Activated CD4-positive, alpha-beta T cell treated with anti-CD3 and anti-CD28 coated beads for 36 hours (primary cell): Measurements from ENCODE around the gene NDUFA3. TPM values are rescaled to one million over a fixed set of nuclear protein-coding genes. Genes with fewer than 3 reads are reported as not detected.
"Not testable (repeated sequence)": the region's sequence is repeated elsewhere in the genome, so short reads cannot be mapped to it uniquely, and the experiment has no call there.

ENCODE experiments used
- ATAC-seq: fragments of 200-7000 bp; cut with Tn5 transposase; one replicate; pipeline ENCODE4 v1.10.0; 2021; ENCODE audit warnings: mild to moderate bottlenecking, moderate library complexity
- CTCF ChIA-PET: fragments of 350-600 bp; sonication (Branson Sonifier 250); formaldehyde crosslinking; loops from one replicate; lab custom pipeline; 2021; ENCODE audit warnings: antibody characterized with exemption; lab: Charles Lee
- POLR2A ChIA-PET: fragments of 350-600 bp; sonication (Branson Sonifier 250); formaldehyde crosslinking; loops from one replicate; lab custom pipeline; 2021; ENCODE audit warnings: antibody characterized with exemption, inconsistent platforms; lab: Charles Lee
- DNase-seq: peaks from one replicate; pipeline ENCODE4 v3.0.0-alpha.2; 2020
- H3K27ac Mint-ChIP-seq: one replicate; pipeline ENCODE4 v1.8.0; 2021; ENCODE audit warnings: mixed read lengths
- H3K27me3 Mint-ChIP-seq: one replicate; pipeline ENCODE4 v1.8.0; 2021; ENCODE audit warnings: mixed read lengths
- H3K36me3 Mint-ChIP-seq: one replicate; pipeline ENCODE4 v1.8.0; 2021; ENCODE audit warnings: low read depth, mixed read lengths
- H3K4me1 Mint-ChIP-seq: one replicate; pipeline ENCODE4 v1.8.0; 2021; ENCODE audit warnings: mixed read lengths
- H3K4me3 Mint-ChIP-seq: one replicate; pipeline ENCODE4 v1.8.0; 2021; ENCODE audit warnings: mild to moderate bottlenecking, moderate library complexity, mixed read lengths
- H3K9me3 Mint-ChIP-seq: one replicate; pipeline ENCODE4 v1.8.0; 2021; ENCODE audit warnings: low read depth, mixed read lengths
- intact Hi-C, 2 experiments: fragments of 100-400 bp; cut with DNase I in 1 of 2; cut with micrococcal nuclease in 1 of 2; formaldehyde crosslinking; loops; one replicate each; pipeline versions ENCODE4 v1.14.2 to v1.15.1; 2022 to 2024; cut with DNase I, micrococcal nuclease
- total RNA-seq, 2 experiments: library from RNA; stranded (reverse); gene quantifications; one replicate each; pipeline ENCODE4 v1.2.3, GENCODE V29; 2021

NDUFA3 gene
- total RNA-seq, 2 experiments from 2014 or later, result 99.9 to 158 TPM

DNA sequence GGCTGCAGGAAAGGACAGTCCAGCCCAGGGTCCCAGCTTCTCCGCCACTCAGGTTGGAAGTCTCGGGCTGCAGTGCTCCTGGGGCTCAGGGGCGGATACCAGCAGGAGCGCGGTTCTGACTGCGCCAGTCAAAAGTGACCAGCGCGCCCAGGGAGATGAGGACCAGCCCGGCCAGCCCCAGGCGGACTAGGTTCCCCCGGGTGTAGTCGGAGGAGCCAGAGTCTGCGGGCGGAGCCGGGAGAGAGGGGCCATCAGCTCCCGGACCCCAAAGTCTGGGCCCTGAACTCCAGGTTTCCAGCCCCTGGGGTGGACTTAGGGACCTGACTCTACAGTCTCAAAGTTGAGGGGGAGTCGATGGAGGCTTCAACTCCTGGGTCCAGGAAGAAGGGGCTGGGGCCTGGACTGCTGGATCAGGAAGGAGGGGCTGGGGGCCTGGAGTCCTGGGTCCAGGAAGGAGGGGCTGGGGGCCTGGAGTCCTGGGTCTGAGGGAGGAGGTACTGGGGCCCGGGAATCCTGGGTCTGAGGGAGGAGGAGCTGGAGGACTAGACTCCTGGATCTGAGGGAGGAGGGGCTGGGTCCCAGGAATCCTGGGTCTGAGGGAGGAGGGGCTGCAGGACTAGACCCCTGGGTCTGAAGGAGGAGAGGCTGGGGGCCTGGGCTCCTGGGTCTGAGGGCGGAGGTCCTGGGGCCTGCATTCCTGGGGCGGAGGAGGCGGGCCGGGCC is 7.4 kb upstream of the NDUFA3 start:
- Mint-ChIP-seq H3K27me3 (peaks cover 22% of the 10 kb centered on the region), H3K27ac (no peak overlapping the region), H3K4me1 (peaks cover 8% of the 10 kb centered on the region), H3K9me3 (peaks cover 4% of the 10 kb centered on the region), H3K36me3 (no peaks in the 10 kb centered on the region), H3K4me3 (peak overlapping the region; percentile 53)
- ATAC-seq (no peak), DNase-seq (no peak)
- POLR2A ChIA-PET, result no interaction called here
- intact Hi-C loops, result no loop called here
- CTCF ChIA-PET, result interaction anchor here (0.6 to 1.1 kb wide), 4 partner anchors 211 to 324 kb away, joined by 3 to 6 read pairs (median 3); no protein-coding TSS in a partner anchor

DNA sequence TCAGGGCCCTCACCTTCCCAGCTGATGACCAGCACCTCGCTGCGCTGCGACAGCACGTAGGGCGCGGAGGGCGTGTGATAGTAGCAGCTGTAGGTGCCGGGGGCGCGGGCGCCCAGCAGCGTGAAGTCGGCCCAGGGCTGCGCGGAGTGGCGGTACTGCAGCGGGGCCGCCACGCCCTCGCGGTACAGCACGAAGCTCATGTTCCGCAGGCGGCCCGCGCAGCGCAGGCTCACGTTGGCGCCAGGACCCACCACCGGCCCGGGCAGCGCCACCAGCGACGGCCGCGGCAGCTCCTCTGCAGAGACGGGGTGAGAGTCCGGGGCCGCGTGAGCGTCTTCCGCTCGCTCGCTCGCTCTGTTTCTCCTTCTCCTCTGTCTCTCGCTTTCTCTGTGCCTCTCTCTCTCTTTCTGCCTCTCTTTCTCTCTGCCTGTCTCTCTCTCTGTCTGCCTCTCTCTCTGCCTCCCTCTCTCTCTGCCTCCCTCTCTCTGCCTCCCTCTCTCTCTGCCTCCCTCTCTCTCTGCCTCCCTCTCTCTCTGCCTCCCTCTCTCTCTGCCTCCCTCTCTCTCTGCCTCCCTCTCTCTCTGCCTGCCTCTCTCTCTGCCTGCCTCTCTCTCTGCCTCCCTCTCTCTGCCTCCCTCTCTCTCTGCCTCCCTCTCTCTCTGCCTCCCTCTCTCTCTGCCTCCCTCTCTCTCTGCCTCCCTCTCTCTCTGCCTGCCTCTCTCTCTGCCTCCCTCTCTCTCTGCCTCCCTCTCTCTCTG is 6.6 kb upstream of the NDUFA3 start:
- CTCF ChIA-PET, result interaction anchor here (0.7 to 0.9 kb wide), 2 partner anchors 302 to 579 kb away, joined by 3 to 6 read pairs; no protein-coding TSS in a partner anchor
- H3K27me3 Mint-ChIP-seq, result peaks cover 22% of the 10 kb centered on the region
- H3K27ac Mint-ChIP-seq, result not testable (repeated sequence)

DNA sequence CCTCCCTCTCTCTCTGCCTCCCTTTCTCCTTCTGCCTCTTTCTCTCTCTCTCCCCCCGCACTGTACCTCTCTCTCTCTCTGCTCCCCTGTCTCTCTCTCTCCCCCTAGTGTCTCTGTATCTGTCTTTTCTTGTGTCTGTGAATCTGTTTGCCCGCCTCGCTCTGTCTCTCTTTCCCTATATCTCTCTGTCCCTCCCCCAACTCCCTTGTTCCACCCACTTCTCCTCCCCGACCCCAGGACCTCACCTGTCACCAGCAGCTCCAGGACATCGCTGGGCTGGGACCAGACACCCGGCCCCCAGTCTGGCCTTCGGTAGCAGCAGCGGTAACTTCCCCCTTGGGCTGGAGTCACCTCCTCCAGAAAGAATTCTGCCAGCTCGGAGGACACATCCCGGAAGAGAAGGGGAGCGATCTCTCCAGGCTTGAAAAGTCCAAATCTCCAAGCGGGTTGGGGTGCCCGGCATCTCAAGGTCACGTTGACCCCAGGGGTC is 6.0 kb upstream of the NDUFA3 start:
- intact Hi-C loops, result no loop called here
- DNase-seq (no peak), ATAC-seq (peak; percentile 57)
- ChIA-PET CTCF (interaction anchor here (0.6 to 1.3 kb wide), 3 partner anchors 40 to 578 kb away, joined by 3 to 5 read pairs (median 3); partner anchors contain the start of gene CNOT3), POLR2A (interaction anchor here (0.5 kb wide), 1 partner anchor 20 kb away, joined by 3 read pairs; no protein-coding TSS in a partner anchor)
- Mint-ChIP-seq H3K27me3 (peaks cover 19% of the 10 kb centered on the region), H3K4me1 (peaks cover 8% of the 10 kb centered on the region), H3K27ac (peak overlapping the region; percentile 32), H3K36me3 (no peaks in the 10 kb centered on the region), H3K4me3 (peak overlapping the region; percentile 41), H3K9me3 (peaks cover 4% of the 10 kb centered on the region)

More for the DNA sequence above, 6.6 kb upstream of the NDUFA3 start:
- peak; percentile 69 for DNase-seq
- H3K9me3 Mint-ChIP-seq, H3K4me1 Mint-ChIP-seq, intact Hi-C loops, POLR2A ChIA-PET, H3K36me3 Mint-ChIP-seq: not testable (repeated sequence)
- H3K4me3 Mint-ChIP-seq, result peak overlapping the region; percentile 53
- ATAC-seq, result peak; percentile 71

DNA sequence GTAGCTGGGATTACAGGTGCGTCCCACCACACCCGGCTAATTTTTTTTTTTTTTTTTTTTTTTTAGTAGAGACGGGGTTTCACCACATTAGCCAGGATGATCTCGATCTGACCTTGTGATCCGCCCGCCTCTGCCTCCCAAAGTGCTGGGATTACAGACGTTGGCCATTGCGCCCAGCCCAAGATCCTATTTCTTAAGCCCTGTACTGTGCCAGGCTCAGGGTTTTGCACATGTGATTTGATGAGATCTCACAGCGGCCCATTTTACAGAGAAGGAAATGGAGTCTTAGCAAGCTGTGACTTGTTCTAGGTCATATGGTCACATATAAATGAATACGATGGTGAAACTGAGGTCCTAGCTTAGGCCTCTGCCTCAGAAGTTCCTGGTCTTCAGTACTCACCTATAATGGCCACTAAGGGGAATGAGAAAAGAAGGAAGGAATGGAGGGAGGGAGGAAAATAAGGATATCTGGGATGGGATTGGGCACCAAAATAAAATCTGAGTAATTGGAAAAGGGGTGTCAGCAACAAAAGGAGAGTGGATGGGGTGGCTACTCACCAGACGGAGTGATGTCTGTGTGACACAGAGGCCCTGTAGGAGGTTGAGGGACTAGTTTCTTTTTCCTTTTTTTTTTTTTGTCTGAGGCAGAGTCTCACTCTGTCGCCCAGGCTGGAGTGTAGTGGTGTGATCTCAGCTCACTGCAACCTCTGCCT is 3.3 kb upstream of the NDUFA3 start:
- Mint-ChIP-seq H3K27me3 (peaks cover 13% of the 10 kb centered on the region), H3K27ac (no peak overlapping the region), H3K4me3 (no peak overlapping the region), H3K36me3 (no peaks in the 10 kb centered on the region), H3K4me1 (peaks cover 16% of the 10 kb centered on the region), H3K9me3 (peaks cover 1% of the 10 kb centered on the region)
- ChIA-PET POLR2A (interaction anchor here (0.6 kb wide), 1 partner anchor 106 kb away, joined by 3 read pairs; no protein-coding TSS in a partner anchor), CTCF (interaction anchor here (1.4 kb wide), 1 partner anchor 166 kb away, joined by 5 read pairs; no protein-coding TSS in a partner anchor)
- intact Hi-C loops, result no loop called here
- ATAC-seq, result no peak
- no peak for DNase-seq

DNA sequence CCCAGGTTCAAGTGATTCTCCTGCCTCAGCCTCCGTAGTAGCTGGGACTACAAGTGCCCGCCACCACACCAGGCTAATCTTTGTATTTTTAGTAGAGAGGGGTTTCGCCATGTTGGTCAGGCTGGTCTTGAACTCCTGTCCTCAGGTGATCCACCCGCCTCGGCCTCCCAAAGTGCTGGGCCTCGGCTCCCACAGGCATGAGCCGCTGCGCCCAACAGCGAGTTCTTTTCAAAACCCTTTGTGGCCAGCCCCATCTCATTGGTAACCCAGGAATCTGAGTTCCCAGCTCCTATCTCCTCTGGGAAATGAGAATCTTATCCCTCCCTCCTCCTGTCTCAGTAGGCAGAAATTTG is 2.8 kb upstream of the NDUFA3 start:
- H3K4me3 Mint-ChIP-seq, ATAC-seq, POLR2A ChIA-PET, H3K9me3 Mint-ChIP-seq, H3K36me3 Mint-ChIP-seq, H3K27me3 Mint-ChIP-seq, H3K27ac Mint-ChIP-seq, DNase-seq: not testable (repeated sequence)
- H3K4me1 Mint-ChIP-seq, result peaks cover 16% of the 10 kb centered on the region
- CTCF ChIA-PET, result interaction anchor here (1.4 kb wide), 1 partner anchor 166 kb away, joined by 5 read pairs; no protein-coding TSS in a partner anchor
- intact Hi-C loops, result loop anchor here in 1 of 2 experiments (5.0 kb wide), 1 partner anchor 1017 kb away; the partner anchor contains the start of gene PPP1R12C

DNA sequence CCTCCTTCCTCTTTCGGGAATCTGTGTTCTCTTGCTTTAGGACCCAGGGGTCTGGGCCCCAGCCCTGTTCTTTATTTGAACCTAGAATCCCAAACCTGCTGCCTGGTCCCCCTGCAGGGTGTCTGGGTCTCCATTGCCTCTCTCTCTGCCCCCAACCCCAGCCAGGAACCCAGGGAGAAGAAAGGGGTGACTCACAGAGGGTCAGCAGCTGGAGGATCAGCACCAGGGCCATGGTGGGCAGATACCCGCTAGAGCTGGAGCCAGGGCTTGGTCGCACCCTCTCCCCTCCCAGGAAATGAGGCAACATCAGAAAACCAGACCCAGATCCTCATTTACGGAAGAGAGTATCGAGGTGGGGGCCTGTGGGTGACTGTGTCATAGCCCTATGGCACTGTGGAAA is 2.1 kb upstream of the NDUFA3 start, which contains the start of gene OSCAR:
Gene OSCAR, minus strand, starts transcription at position 243 of the 400 bp plus-strand sequence. Its CDS starts 11 bp downstream, at position 232.
- Mint-ChIP-seq H3K27ac (peak within 1 kb of the TSS; percentile 13), H3K4me3 (no peak within 1 kb of the TSS), H3K27me3 (peaks cover 5% of the 10 kb centered on the region), H3K9me3 (no peaks in the 10 kb centered on the region), H3K4me1 (peaks cover 18% of the 10 kb centered on the region), H3K36me3 (peaks cover 3% of the 10 kb centered on the region)
- ATAC-seq (no peak), DNase-seq (no peak)
- ChIA-PET POLR2A (interaction anchor here (0.6 kb wide), 1 partner anchor 15 kb away, joined by 7 read pairs; the partner anchor contains the start of genes PRPF31 and TFPT), CTCF (no interaction called here)
- intact Hi-C loops, result loop anchor here in 1 of 2 experiments (5.0 kb wide), 1 partner anchor 1017 kb away; the partner anchor contains the start of gene PPP1R12C

DNA sequence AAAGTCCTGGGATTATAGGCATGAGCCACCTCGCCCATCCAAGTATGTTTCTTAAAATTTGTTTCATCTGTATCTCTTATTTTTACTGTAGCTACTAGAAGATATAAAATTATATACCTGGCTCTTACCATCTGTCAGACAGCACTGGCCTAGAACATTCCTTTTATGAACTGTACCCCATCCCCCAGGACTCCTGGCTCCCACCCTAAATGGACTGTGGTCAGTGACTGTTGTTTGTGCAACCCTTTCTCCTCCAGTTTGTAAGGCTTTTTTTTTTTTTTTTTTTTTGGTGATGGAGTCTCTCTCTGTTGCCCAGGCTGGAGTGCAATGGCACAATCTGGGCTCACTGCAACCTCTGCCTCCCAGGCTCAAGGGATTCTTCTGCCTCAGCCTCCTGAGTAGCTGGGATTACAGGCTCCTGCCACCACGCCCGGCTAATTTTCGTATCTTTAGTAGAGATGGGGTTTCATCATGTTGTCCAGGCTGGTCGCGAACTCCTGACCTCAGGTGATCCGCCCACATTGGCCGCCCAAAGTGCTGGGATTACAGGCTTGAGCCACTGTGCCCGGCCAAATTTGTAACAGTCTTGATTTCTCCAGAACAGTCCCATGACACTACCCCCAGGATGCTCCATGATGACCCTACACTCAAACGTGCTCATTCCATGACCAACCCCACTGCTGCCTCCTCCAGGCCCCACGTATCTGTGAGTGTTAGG is 2.5 kb downstream of the NDUFA3 start:
- no peak overlapping the region for H3K4me3 Mint-ChIP-seq
- ChIA-PET POLR2A (no interaction called here), CTCF (no interaction called here)
- DNase-seq (no peak), ATAC-seq (no peak)
- H3K36me3 Mint-ChIP-seq, result peaks cover 28% of the 10 kb centered on the region
- H3K27me3 Mint-ChIP-seq, result no peaks in the 10 kb centered on the region
- no peaks in the 10 kb centered on the region for H3K9me3 Mint-ChIP-seq
- intact Hi-C loops, result loop anchor here in 1 of 2 experiments (5.0 kb wide), 1 partner anchor 1012 kb away; the partner anchor contains the start of gene PPP1R12C
- H3K27ac Mint-ChIP-seq, result no peak overlapping the region
- H3K4me1 Mint-ChIP-seq, result peaks cover 16% of the 10 kb centered on the region

DNA sequence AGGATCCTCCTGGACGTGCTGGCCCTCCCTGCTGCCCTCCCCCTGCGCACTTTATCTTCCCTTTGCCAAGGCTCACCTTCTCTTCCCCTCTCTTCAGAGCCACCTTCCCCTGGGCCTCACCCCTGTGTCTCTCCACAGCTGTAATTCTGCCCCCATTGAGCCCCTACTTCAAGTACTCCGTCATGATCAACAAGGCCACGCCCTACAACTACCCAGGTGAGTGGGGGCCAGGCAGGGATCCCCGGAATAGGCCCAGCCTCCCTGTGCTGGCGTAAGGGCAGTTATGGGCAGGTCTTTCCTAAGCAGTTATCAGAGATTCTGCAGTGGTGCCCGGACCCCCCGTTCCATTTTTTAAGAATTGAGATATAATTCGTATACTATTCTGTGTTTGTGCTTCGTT is 3.1 kb downstream of the NDUFA3 start:
- peaks cover 32% of the 10 kb centered on the region for H3K36me3 Mint-ChIP-seq
- no peaks in the 10 kb centered on the region for H3K27me3 Mint-ChIP-seq
- H3K27ac Mint-ChIP-seq, result no peak overlapping the region
- DNase-seq, result no peak
- ATAC-seq, result no peak
- POLR2A ChIA-PET, result no interaction called here
- CTCF ChIA-PET, result no interaction called here
- H3K4me3 Mint-ChIP-seq, result no peak overlapping the region
- H3K9me3 Mint-ChIP-seq, result no peaks in the 10 kb centered on the region
- H3K4me1 Mint-ChIP-seq, result peaks cover 17% of the 10 kb centered on the region
- intact Hi-C loops, result no loop called here

DNA sequence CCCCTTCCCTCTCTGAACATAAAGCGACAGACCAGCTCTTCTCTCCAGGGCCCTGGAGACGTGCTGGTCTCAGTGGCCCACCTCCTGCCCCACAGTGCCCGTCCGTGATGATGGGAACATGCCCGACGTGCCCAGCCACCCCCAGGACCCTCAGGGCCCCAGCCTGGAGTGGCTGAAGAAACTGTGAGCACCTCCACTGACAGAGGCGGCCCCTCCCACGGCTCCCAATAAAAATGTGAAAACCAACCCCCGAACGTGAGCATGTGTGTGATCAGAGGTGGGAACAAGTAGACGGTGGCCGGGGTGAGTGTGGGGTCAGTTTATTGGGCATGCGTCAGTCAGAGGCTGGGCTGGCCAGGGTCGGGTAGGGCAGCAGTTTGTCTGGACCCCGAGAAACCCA is 4.1 kb downstream of the NDUFA3 start:
- CTCF ChIA-PET, result no interaction called here
- Mint-ChIP-seq H3K9me3 (no peaks in the 10 kb centered on the region), H3K36me3 (peaks cover 34% of the 10 kb centered on the region), H3K27ac (no peak overlapping the region), H3K4me1 (peaks cover 18% of the 10 kb centered on the region), H3K4me3 (no peak overlapping the region), H3K27me3 (no peaks in the 10 kb centered on the region)
- POLR2A ChIA-PET, result no interaction called here
- intact Hi-C loops, result no loop called here
- no peak for DNase-seq
- ATAC-seq, result no peak

DNA sequence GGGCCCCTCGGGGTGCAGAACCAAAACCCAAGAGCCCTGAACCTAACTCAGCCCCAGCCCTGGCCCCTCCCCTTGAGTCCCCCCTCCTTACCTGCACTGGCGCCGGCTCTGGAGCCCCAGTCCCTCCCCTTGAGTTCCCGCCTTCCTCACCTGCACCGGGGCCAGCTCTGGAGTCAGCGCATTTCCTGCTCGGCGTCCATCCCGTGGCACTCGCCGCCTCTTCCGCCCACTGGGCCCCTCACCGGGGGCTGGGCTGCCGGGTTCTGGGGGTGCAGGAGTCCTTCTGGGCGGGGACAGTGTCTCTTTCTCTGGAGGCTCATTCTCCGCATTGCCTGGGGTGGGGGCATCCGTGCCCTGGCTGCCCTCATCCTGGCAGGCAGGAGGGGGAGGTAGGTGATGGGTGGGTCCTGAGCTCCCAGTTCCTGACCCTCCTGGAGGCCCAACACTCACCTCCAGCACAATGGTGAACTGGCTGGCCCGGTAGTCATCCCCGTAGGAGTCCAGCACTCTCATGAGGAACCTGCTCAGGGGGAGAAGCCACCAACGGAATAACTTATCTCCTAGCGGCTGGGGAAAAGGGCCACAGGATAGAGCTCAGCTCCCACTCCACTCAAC is 5.3 kb downstream of the NDUFA3 start:
- DNase-seq (no peak), ATAC-seq (no peak)
- POLR2A ChIA-PET, result no interaction called here
- CTCF ChIA-PET, result no interaction called here
- H3K4me3 Mint-ChIP-seq, result no peak overlapping the region
- peaks cover 13% of the 10 kb centered on the region for H3K4me1 Mint-ChIP-seq
- no peak overlapping the region for H3K27ac Mint-ChIP-seq
- intact Hi-C loops, result no loop called here
- H3K36me3 Mint-ChIP-seq, result peaks cover 37% of the 10 kb centered on the region
- H3K9me3 Mint-ChIP-seq, result no peaks in the 10 kb centered on the region
- no peaks in the 10 kb centered on the region for H3K27me3 Mint-ChIP-seq
